Measurements from ENCODE around the gene IRX5.

DNA sequence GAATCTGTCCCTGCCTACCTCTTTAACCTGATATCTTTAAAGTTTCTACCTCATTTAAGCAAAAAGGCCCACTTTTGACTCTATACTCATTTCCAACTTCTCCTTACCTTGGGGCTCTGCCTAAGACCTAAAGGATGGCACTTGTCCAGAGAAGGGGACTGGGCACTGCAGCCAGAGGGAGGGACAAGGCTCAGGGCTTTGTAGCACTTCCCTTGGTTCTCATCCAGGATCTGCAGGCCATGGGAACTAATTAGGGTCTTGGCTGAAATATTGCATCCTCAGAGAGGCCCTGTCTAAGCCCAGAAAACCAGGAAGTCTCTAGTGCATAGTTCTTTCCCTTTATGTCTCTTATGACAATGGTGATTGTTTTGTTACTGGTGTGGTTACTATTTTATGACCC, 37.3 kb downstream of the IRX5 start:
- TF ChIP-seq SP1 (IDR thresholded peaks at IDR 0.05) = no peak
- no peak for TF ChIP-seq CTCF (IDR thresholded peaks at IDR 0.05; ENCODE audit: low read depth, low read length, missing input control)
- no peak for TF ChIP-seq ATF3 (IDR thresholded peaks at IDR 0.05)
- no peak for TF ChIP-seq FOXA1 (IDR thresholded peaks at IDR 0.05)
- TF ChIP-seq EGR1 (IDR thresholded peaks at IDR 0.05; ENCODE audit: low read depth in 2 of 2) = no peak
- no peak for TF ChIP-seq JUND (IDR thresholded peaks at IDR 0.05)
- TF ChIP-seq, protein P1, sequence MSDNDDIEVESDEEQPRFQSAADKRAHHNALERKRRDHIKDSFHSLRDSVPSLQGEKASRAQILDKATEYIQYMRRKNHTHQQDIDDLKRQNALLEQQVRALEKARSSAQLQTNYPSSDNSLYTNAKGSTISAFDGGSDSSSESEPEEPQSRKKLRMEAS (IDR thresholded peaks at IDR 0.05) = no peak
- no peak for TF ChIP-seq TAF1 (conservative IDR thresholded peaks at IDR 0.05)
- TF ChIP-seq RAD21 (IDR thresholded peaks at IDR 0.05) = no peak
- no peak for TF ChIP-seq YY1 (IDR thresholded peaks at IDR 0.05)
- no peak for TF ChIP-seq REST (IDR thresholded peaks at IDR 0.05)
- no peak for TF ChIP-seq RXRA (IDR thresholded peaks at IDR 0.05)
- no peak for TF ChIP-seq HNF4A (conservative IDR thresholded peaks at IDR 0.05)

Data from liver (tissue), 3 donors.